ENCODE data around the gene CTNNBL1. TPM values are rescaled to one million over a fixed set of nuclear protein-coding genes. Genes with fewer than 3 reads are reported as not detected.
A peak's percentile ranks its signal among the peaks of the same experiment; 100 is the strongest.

The CTNNBL1 gene
- total RNA-seq, 1 experiment from 2014 or later, result 71.2 TPM

DNA sequence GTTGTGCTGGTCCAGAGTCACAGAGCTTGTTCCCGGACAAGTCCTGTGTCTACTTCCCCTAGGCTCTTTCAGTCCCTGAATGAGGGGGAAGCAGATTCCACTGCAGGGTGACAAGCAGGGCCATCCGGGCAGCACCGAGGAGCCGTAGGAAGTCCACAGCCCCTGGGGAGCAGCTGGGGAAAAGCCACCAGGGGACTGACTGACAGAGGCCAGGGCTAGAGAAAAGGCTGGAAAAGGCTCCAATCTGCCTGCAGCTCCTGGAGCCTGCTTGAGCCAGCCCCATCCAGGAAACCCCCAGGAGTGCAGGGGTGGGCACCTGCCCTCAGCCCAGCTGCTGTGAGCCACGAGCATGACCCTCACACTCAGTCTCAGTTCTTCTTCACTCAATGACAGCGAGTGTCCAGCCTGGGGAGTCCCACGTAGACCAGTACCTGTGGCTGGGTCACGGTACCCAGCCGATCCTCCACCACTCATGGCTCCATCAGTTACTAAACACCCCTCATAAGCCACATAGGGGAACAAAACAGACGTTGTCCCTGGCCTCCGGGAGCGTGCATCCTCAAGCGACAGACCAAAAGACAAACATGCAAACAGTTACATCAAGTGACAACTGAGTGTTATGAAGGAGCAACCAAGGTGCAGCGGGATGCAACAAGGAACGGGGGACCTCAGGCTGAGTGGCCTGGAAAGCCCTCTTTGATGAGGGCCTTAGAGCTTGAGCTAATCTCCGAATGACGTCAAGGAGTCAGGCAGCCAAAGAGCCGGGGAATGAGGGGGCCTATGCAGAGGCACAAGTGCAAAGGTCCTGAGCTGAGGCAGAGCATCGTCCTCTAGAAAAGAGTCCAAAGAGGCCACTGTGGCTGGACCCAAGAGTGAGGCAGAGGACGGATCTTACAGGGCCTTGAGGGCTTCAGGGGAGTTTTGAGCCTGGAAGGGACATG lies 184.3 kb downstream of the CTNNBL1 start:
- intact Hi-C loops (cut with micrococcal nuclease; ENCODE audit: unreplicated experiment) (no loop called here), in situ Hi-C loops (cut with HindIII; ENCODE audit: low pct_unique_long_range_greater_than_20kb, low sequenced_read_pairs) (no loop called here)
- TF ChIP-seq POLR2AphosphoS5 (IDR thresholded peaks at IDR 0.05; ENCODE audit: low read depth, low read length) (no peak), TCF7L2 (IDR thresholded peaks at IDR 0.05; ENCODE audit: low read depth, low read length) (no peak), SIN3A (IDR thresholded peaks at IDR 0.05; ENCODE audit: borderline replicate concordance, insufficient read depth, low read depth, low read length) (no peak)
- TF ChIP-seq, protein P1, sequence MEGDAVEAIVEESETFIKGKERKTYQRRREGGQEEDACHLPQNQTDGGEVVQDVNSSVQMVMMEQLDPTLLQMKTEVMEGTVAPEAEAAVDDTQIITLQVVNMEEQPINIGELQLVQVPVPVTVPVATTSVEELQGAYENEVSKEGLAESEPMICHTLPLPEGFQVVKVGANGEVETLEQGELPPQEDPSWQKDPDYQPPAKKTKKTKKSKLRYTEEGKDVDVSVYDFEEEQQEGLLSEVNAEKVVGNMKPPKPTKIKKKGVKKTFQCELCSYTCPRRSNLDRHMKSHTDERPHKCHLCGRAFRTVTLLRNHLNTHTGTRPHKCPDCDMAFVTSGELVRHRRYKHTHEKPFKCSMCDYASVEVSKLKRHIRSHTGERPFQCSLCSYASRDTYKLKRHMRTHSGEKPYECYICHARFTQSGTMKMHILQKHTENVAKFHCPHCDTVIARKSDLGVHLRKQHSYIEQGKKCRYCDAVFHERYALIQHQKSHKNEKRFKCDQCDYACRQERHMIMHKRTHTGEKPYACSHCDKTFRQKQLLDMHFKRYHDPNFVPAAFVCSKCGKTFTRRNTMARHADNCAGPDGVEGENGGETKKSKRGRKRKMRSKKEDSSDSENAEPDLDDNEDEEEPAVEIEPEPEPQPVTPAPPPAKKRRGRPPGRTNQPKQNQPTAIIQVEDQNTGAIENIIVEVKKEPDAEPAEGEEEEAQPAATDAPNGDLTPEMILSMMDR (IDR thresholded peaks at IDR 0.05), result no peak
- TF ChIP-seq, protein P2, sequence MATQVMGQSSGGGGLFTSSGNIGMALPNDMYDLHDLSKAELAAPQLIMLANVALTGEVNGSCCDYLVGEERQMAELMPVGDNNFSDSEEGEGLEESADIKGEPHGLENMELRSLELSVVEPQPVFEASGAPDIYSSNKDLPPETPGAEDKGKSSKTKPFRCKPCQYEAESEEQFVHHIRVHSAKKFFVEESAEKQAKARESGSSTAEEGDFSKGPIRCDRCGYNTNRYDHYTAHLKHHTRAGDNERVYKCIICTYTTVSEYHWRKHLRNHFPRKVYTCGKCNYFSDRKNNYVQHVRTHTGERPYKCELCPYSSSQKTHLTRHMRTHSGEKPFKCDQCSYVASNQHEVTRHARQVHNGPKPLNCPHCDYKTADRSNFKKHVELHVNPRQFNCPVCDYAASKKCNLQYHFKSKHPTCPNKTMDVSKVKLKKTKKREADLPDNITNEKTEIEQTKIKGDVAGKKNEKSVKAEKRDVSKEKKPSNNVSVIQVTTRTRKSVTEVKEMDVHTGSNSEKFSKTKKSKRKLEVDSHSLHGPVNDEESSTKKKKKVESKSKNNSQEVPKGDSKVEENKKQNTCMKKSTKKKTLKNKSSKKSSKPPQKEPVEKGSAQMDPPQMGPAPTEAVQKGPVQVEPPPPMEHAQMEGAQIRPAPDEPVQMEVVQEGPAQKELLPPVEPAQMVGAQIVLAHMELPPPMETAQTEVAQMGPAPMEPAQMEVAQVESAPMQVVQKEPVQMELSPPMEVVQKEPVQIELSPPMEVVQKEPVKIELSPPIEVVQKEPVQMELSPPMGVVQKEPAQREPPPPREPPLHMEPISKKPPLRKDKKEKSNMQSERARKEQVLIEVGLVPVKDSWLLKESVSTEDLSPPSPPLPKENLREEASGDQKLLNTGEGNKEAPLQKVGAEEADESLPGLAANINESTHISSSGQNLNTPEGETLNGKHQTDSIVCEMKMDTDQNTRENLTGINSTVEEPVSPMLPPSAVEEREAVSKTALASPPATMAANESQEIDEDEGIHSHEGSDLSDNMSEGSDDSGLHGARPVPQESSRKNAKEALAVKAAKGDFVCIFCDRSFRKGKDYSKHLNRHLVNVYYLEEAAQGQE (IDR thresholded peaks at IDR 0.05; ENCODE audit: insufficient read depth in 1 of 2, low read depth in 2 of 2, low read length in 1 of 2), result no peak
- no peak overlapping the region for H3K27ac ChIP-seq (ENCODE audit: low read length)
- H3K4me3 ChIP-seq (ENCODE audit: low read depth in 2 of 2, low read length in 2 of 2), result no peak overlapping the region
- 0 out of 2 replicates have a peak, but pooled peaks have one; percentile 21 for ATAC-seq
- CTCF ChIA-PET, result no interaction called here
- H3K9me3 ChIP-seq (ENCODE audit: control insufficient read depth, insufficient read depth, low read depth, low read length), result no peaks in the 10 kb centered on the region
- H3K27me3 ChIP-seq (ENCODE audit: control insufficient read depth, insufficient read depth, low read length), result no peaks in the 10 kb centered on the region
- no peaks in the 10 kb centered on the region for H3K36me3 ChIP-seq (ENCODE audit: control insufficient read depth, insufficient read depth, low read length)
- POLR2A ChIA-PET, result no interaction called here
- no peaks in the 10 kb centered on the region for H3K4me1 ChIP-seq (ENCODE audit: control insufficient read depth, insufficient read depth, low read length)
- DNase-seq (ENCODE audit: low read depth, low spot score), result no peak
- BruUV-seq (replicated peaks), result no TSS peak

DNA sequence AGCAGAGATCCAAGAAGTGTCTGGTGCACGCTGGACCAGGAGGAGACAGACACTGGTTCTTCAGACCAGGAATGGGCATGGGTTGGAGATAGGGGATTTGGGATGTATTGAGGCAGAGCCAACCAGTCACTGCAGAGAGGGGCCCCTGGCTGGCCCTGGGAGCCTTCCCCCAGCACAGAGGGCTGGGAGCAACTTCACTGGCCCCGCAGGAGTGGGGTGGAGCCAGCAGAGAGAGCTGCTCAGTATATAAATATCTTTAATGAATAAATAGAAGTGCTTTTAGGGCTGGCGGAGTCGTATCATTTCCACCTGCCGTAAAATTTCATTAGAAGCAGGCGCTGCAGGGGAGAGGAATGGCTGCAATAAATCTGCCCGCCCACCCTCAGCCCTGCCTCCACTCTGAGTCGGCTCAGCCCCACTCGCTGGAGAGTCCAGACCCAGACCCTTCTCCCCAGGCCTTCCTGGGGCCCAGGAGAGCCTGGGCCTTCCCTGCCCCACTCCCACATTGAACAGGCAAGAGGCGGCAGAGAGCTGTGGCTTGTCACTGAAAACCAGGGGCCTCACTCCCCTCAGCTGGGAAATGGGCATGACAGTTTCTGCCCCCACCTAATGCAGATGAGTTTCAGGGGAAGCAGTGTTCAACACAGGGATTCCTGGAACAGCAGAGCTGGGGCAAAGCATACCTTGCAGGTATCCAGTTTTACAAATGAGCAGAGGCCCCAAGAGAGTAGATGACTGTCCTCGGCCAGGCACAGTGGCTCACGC lies 185.2 kb downstream of the CTNNBL1 start:
- POLR2A ChIA-PET, result interaction anchor here (0.6 kb wide), 1 partner anchor 49 kb away, joined by 3 read pairs; no protein-coding TSS in a partner anchor
- Histone ChIP-seq H3K9me3 (ENCODE audit: control insufficient read depth, insufficient read depth, low read depth, low read length) (no peaks in the 10 kb centered on the region), H3K4me1 (ENCODE audit: control insufficient read depth, insufficient read depth, low read length) (no peaks in the 10 kb centered on the region), H3K4me3 (ENCODE audit: low read depth in 2 of 2, low read length in 2 of 2) (no peak overlapping the region), H3K27me3 (ENCODE audit: control insufficient read depth, insufficient read depth, low read length) (no peaks in the 10 kb centered on the region), H3K27ac (ENCODE audit: low read length) (no peak overlapping the region), H3K36me3 (ENCODE audit: control insufficient read depth, insufficient read depth, low read length) (no peaks in the 10 kb centered on the region)
- intact Hi-C loops (cut with micrococcal nuclease; ENCODE audit: unreplicated experiment), result no loop called here
- in situ Hi-C loops (cut with HindIII; ENCODE audit: low pct_unique_long_range_greater_than_20kb, low sequenced_read_pairs), result no loop called here
- no peak for DNase-seq (ENCODE audit: low read depth, low spot score)
- TF ChIP-seq SIN3A (IDR thresholded peaks at IDR 0.05; ENCODE audit: borderline replicate concordance, insufficient read depth, low read depth, low read length) (no peak), POLR2AphosphoS5 (IDR thresholded peaks at IDR 0.05; ENCODE audit: low read depth, low read length) (no peak), TCF7L2 (IDR thresholded peaks at IDR 0.05; ENCODE audit: low read depth, low read length) (no peak)
- TF ChIP-seq, protein P1 (IDR thresholded peaks at IDR 0.05), result no peak
- TF ChIP-seq, protein P2 (IDR thresholded peaks at IDR 0.05; ENCODE audit: insufficient read depth in 1 of 2, low read depth in 2 of 2, low read length in 1 of 2), result no peak
- CTCF ChIA-PET, result no interaction called here
- no peak for ATAC-seq
- BruUV-seq (replicated peaks), result no TSS peak

All from Panc1 (cell line).